ENCODE results near the gene PRSS56.

The PRSS56 gene

DNA sequence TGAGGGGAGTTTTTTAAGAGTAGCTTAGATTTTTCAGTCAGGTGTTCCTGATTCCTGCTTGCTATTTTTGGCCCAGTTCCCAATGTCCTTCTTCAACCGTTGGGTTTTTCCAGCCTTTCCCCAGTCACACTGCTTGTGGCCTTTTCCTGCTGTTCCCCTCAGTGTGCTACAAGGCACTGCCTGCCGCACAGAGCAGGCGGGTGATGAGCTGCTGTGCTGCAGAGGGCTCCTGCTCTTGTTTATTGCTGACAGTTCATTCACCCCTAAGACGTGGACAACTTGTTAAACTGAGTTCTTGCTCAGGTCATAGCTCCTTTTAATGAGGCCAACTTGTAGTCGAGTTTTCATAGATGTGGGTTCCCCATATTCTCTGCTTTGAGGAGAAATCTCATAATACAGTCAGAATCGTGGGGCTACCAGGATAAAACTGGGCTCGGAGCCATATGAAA lies 50.9 kb downstream of the PRSS56 start:
- no peak overlapping the region for H3K4me3 ChIP-seq (ENCODE audit: low read depth in 1 of 2, low read length in 2 of 2)
- H3K9ac ChIP-seq (ENCODE audit: low read depth in 1 of 2, low read length in 2 of 2) = no peak overlapping the region
- no peak overlapping the region for H3K27ac ChIP-seq (ENCODE audit: low read depth, low read length)
- peaks cover 54 to 81% of the 10 kb centered on the region in 2 donors for H3K36me3 ChIP-seq (ENCODE audit: control insufficient read depth in 1 of 2, insufficient read depth in 2 of 2, low read length in 2 of 2)
- peaks cover 0 to 5% of the 10 kb centered on the region in 2 donors for H3K4me1 ChIP-seq (ENCODE audit: control insufficient read depth in 1 of 2, insufficient read depth in 2 of 2, low read length in 2 of 2)
- no peaks in the 10 kb centered on the region for H3K27me3 ChIP-seq (ENCODE audit: control insufficient read depth in 1 of 2, insufficient read depth in 2 of 2, low read length in 2 of 2)
- no peaks in the 10 kb centered on the region for H3K9me3 ChIP-seq (ENCODE audit: control insufficient read depth in 1 of 2, low read length in 2 of 2)

GRCh38 chr2:232573042-232573441 lies 52.9 kb downstream of the PRSS56 start:
- Histone ChIP-seq H3K36me3 (ENCODE audit: control insufficient read depth in 1 of 2, insufficient read depth in 2 of 2, low read length in 2 of 2) (peaks cover 39 to 74% of the 10 kb centered on the region in 2 donors), H3K27ac (ENCODE audit: low read depth, low read length) (no peak overlapping the region), H3K4me3 (ENCODE audit: low read depth in 1 of 2, low read length in 2 of 2) (no peak overlapping the region), H3K4me1 (ENCODE audit: control insufficient read depth in 1 of 2, insufficient read depth in 2 of 2, low read length in 2 of 2) (peaks cover 0 to 5% of the 10 kb centered on the region in 2 donors), H3K9me3 (ENCODE audit: control insufficient read depth in 1 of 2, low read length in 2 of 2) (no peaks in the 10 kb centered on the region), H3K27me3 (ENCODE audit: control insufficient read depth in 1 of 2, insufficient read depth in 2 of 2, low read length in 2 of 2) (no peaks in the 10 kb centered on the region), H3K9ac (ENCODE audit: low read depth in 1 of 2, low read length in 2 of 2) (no peak overlapping the region)

DNA sequence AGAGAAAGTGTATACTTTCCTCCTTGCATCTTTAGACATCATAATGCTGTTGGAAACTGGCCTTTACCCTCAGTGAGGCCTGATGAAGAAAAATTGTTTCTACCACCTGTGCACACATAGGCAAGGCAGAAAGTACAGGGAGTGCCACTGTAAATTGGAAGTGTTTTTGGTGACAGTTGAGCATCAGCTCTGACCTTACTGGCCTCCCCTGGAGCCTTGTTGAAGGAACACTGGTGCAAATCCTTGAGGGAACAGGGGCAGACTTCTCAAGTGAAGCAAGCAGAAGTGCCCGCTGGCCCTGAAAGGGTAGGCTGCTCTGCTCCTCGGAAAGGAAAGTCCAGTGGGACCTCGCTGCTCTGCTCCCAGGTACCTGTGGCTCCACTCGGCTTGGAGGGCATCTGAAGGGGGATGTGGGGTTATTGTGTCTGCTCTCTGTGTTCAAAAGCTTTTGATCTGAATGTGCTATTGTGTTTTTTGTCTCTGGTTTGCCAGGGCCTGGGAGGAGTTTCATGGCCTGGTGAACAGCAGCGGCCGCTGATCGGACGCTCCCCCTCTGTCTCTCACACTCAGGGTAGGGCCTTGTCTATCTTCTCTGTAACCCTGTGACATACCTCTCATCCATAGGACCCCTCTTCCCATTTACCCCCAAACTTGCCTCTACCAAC lies 53.7 kb downstream of the PRSS56 start:
- Histone ChIP-seq H3K36me3 (ENCODE audit: control insufficient read depth in 1 of 2, insufficient read depth in 2 of 2, low read length in 2 of 2) (peaks cover 32 to 65% of the 10 kb centered on the region in 2 donors), H3K4me3 (ENCODE audit: low read depth in 1 of 2, low read length in 2 of 2) (no peak overlapping the region), H3K27ac (ENCODE audit: low read depth, low read length) (no peak overlapping the region)

GRCh38 chr2:232574674-232575403 lies 54.7 kb downstream of the PRSS56 start:
- Histone ChIP-seq H3K4me1 (ENCODE audit: control insufficient read depth in 1 of 2, insufficient read depth in 2 of 2, low read length in 2 of 2) (peaks cover 0 to 10% of the 10 kb centered on the region in 2 donors), H3K9ac (ENCODE audit: low read depth in 1 of 2, low read length in 2 of 2) (no peak overlapping the region)

More for the DNA sequence above, 53.7 kb downstream of the PRSS56 start:
- Histone ChIP-seq H3K9ac (ENCODE audit: low read depth in 1 of 2, low read length in 2 of 2) (no peak overlapping the region), H3K9me3 (ENCODE audit: control insufficient read depth in 1 of 2, low read length in 2 of 2) (no peaks in the 10 kb centered on the region), H3K27me3 (ENCODE audit: control insufficient read depth in 1 of 2, insufficient read depth in 2 of 2, low read length in 2 of 2) (no peaks in the 10 kb centered on the region), H3K4me1 (ENCODE audit: control insufficient read depth in 1 of 2, insufficient read depth in 2 of 2, low read length in 2 of 2) (peaks cover 0 to 5% of the 10 kb centered on the region in 2 donors)

More at GRCh38 chr2:232574674-232575403, 54.7 kb downstream of the PRSS56 start:
- no peaks in the 10 kb centered on the region for H3K27me3 ChIP-seq (ENCODE audit: control insufficient read depth in 1 of 2, insufficient read depth in 2 of 2, low read length in 2 of 2)
- no peak overlapping the region for H3K27ac ChIP-seq (ENCODE audit: low read depth, low read length)
- H3K9me3 ChIP-seq (ENCODE audit: control insufficient read depth in 1 of 2, low read length in 2 of 2) = no peaks in the 10 kb centered on the region
- H3K36me3 ChIP-seq (ENCODE audit: control insufficient read depth in 1 of 2, insufficient read depth in 2 of 2, low read length in 2 of 2) = peaks cover 23 to 56% of the 10 kb centered on the region in 2 donors
- H3K4me3 ChIP-seq (ENCODE audit: low read depth in 1 of 2, low read length in 2 of 2) = no peak overlapping the region

Measured in duodenal mucosa (tissue), 2 donors.